Adrenal gland (tissue), 5 donors: ENCODE data around the gene HIVEP3.

ENCODE experiments used
- POLR2A ChIP-seq, 2 donors: fragments of 450-650 bp; IDR thresholded peaks; one replicate each; pipeline ENCODE4 v1.6.1; 2017; ENCODE audit warnings: antibody characterized with exemption in 2 of 2, mild to moderate bottlenecking in 2 of 2, moderate library complexity in 1 of 2
- TF ChIP-seq, protein P1 (sequence below), 6 experiments: fragments of 450-650 bp in 4 of 6; fragments of 200-600 bp in 2 of 6; sonication (generic) in 1 of 6; IDR thresholded peaks; 1 replicate in 5 of 6; 2 replicates in 1 of 6; pipeline versions ENCODE4 v1.5.1 to v1.8.0; 2016 to 2021; ENCODE audit warnings: antibody characterized with exemption in 6 of 6, mild to moderate bottlenecking in 2 of 6, moderate library complexity in 1 of 6
- donor health status: DM: no; HTN: no; CAD: no.

GRCh38 chr1:41539999-41540398 is 378.7 kb downstream of the HIVEP3 start:
- TF ChIP-seq, protein P1, sequence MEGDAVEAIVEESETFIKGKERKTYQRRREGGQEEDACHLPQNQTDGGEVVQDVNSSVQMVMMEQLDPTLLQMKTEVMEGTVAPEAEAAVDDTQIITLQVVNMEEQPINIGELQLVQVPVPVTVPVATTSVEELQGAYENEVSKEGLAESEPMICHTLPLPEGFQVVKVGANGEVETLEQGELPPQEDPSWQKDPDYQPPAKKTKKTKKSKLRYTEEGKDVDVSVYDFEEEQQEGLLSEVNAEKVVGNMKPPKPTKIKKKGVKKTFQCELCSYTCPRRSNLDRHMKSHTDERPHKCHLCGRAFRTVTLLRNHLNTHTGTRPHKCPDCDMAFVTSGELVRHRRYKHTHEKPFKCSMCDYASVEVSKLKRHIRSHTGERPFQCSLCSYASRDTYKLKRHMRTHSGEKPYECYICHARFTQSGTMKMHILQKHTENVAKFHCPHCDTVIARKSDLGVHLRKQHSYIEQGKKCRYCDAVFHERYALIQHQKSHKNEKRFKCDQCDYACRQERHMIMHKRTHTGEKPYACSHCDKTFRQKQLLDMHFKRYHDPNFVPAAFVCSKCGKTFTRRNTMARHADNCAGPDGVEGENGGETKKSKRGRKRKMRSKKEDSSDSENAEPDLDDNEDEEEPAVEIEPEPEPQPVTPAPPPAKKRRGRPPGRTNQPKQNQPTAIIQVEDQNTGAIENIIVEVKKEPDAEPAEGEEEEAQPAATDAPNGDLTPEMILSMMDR (IDR thresholded peaks at IDR 0.05): no peak
- TF ChIP-seq POLR2A (IDR thresholded peaks at IDR 0.05): no peak
